Tibial artery (tissue), 4 donors: ENCODE results near the gene TXNL1.

Source experiments
- DNase-seq, 2 donors: peaks; one replicate each; pipeline ENCODE4 v3.0.0-alpha.2; 2019
- H3K27ac ChIP-seq, 2 donors: fragments of 200-600 bp; sonication (generic) in 1 of 2; 1 replicate in 1 of 2; 2 replicates in 1 of 2; pipeline ENCODE4 v1.5.1; 2018 to 2019; ENCODE audit warnings: mild to moderate bottlenecking in 1 of 2
- H3K27me3 ChIP-seq, 2 donors: fragments of 200-600 bp; sonication (generic) in 1 of 2; one replicate each; pipeline versions ENCODE4 v1.5.1 to v1.6.0; 2016 to 2019
- H3K36me3 ChIP-seq, 3 donors: fragments of 200-600 bp; sonication (generic) in 2 of 3; one replicate each; pipeline ENCODE4 v1.5.1; 2016 to 2019; ENCODE audit warnings: mild to moderate bottlenecking in 2 of 3
- H3K4me1 ChIP-seq, 4 donors: fragments of 200-600 bp; sonication (generic) in 2 of 4; 1 replicate in 3 of 4; 2 replicates in 1 of 4; pipeline ENCODE4 v1.5.1; 2016 to 2019
- H3K4me3 ChIP-seq, 2 donors: fragments of 200-600 bp; sonication (generic) in 1 of 2; 1 replicate in 1 of 2; 2 replicates in 1 of 2; pipeline ENCODE4 v1.5.1; 2018 to 2019; ENCODE audit warnings: mild to moderate bottlenecking in 2 of 2
- H3K9me3 ChIP-seq, 3 donors: fragments of 200-600 bp; sonication (generic) in 1 of 3; one replicate each; pipeline ENCODE4 v1.5.1; 2016 to 2019
- intact Hi-C: fragments of 100-400 bp; cut with DNase I; formaldehyde crosslinking; loops from one replicate; pipeline ENCODE4 v1.15.0; 2023; ENCODE audit warnings: low total_unique reads
- TF ChIP-seq, protein P1 (sequence below), 2 experiments: fragments of 200-600 bp in 1 of 2; fragments of 450-650 bp in 1 of 2; IDR thresholded peaks; one replicate each; pipeline ENCODE4 v1.5.1; 2017 to 2019; ENCODE audit warnings: antibody characterized with exemption in 2 of 2, mild to moderate bottlenecking in 1 of 2, moderate library complexity in 1 of 2

The TXNL1 gene

DNA sequence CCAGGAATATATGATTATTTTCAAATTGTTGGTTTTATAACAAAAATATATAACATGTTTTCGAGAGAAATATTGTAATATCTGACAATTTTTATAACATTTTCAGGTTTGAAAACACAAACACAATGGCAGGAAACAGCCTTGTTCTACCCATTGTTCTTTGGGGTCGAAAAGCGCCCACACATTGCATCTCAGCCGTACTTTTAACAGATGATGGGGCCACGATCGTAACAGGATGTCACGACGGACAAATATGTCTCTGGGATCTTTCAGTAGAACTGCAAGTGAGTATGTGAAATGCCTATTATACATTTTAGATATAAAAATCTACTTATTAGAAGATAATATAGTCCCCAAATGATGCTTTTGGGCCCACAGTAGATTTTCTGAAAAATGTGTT, 34.0 kb upstream of the TXNL1 start:
- Histone ChIP-seq H3K4me1 (no peaks in the 10 kb centered on the region), H3K9me3 (no peaks in the 10 kb centered on the region), H3K27ac (no peak overlapping the region), H3K4me3 (no peak overlapping the region), H3K36me3 (peaks cover 0 to 9% (median 6%) of the 10 kb centered on the region in 3 donors), H3K27me3 (no peaks in the 10 kb centered on the region)
- DNase-seq: no peak
- TF ChIP-seq, protein P1, sequence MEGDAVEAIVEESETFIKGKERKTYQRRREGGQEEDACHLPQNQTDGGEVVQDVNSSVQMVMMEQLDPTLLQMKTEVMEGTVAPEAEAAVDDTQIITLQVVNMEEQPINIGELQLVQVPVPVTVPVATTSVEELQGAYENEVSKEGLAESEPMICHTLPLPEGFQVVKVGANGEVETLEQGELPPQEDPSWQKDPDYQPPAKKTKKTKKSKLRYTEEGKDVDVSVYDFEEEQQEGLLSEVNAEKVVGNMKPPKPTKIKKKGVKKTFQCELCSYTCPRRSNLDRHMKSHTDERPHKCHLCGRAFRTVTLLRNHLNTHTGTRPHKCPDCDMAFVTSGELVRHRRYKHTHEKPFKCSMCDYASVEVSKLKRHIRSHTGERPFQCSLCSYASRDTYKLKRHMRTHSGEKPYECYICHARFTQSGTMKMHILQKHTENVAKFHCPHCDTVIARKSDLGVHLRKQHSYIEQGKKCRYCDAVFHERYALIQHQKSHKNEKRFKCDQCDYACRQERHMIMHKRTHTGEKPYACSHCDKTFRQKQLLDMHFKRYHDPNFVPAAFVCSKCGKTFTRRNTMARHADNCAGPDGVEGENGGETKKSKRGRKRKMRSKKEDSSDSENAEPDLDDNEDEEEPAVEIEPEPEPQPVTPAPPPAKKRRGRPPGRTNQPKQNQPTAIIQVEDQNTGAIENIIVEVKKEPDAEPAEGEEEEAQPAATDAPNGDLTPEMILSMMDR (IDR thresholded peaks at IDR 0.05): no peak
- intact Hi-C loops: no loop called here

DNA sequence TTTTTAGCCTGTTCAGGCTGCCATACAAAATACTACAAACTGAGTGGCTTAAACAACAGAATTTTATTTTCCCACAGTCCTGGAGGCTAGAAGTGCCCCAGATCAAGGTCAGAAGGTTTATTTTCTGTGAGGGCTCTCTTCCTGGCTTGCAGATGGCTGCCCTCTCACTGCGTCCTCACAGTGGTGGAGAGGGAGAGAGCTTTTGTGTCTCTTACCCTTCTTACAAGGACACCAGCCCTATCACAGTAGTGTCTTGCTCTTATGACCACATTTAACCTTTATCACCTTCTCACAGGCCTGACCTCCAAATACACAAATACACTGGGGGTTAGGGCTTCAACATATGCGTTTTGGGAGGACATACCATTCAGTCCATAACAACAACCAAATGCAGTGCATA, 24.5 kb upstream of the TXNL1 start:
- intact Hi-C loops: no loop called here
- DNase-seq: no peak
- Histone ChIP-seq H3K36me3 (no peaks in the 10 kb centered on the region), H3K27me3 (no peaks in the 10 kb centered on the region), H3K9me3 (no peaks in the 10 kb centered on the region), H3K4me3 (no peak overlapping the region), H3K4me1 (no peaks in the 10 kb centered on the region), H3K27ac (no peak overlapping the region)
- TF ChIP-seq, protein P1 (IDR thresholded peaks at IDR 0.05): no peak

DNA sequence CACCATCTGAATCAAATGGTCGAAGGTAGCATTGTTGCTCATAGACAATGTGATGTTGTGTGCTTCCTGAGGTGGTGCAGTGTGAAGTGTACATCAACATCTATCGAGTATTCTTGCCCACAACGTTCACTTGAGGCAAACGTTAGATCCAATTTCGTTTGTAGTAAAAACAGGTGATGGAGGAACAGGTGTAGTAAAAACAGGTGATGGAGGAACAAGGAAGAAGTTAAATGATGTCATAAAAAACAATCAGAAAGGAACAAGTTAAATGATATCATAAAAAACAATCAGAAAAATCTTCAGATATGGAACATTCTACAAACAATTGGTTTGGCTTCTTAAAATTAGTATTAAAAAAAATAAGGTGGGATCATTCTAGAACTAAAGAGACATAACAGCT, 24.1 kb upstream of the TXNL1 start:
- Histone ChIP-seq H3K9me3 (no peaks in the 10 kb centered on the region), H3K27ac (no peak overlapping the region), H3K36me3 (no peaks in the 10 kb centered on the region), H3K4me3 (no peak overlapping the region), H3K4me1 (no peaks in the 10 kb centered on the region), H3K27me3 (no peaks in the 10 kb centered on the region)
- DNase-seq: no peak
- TF ChIP-seq, protein P1 (IDR thresholded peaks at IDR 0.05): no peak
- intact Hi-C loops: no loop called here

DNA sequence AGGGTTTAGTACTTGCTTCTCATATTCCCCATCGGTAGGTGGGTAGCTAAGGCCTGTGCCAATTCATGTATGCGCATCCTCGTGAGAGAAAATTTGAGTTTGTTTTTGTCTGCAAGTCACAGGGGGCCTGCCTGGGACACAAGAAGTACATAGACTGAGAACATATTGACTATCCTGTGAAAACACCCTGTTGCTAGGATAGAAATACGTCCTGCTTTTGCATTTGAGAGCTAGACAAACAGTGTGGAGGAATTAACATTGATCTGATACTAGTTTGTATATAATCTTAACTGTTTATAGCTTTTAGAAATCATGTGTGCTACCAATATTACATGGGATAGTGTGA, 23.6 kb upstream of the TXNL1 start:
- H3K4me3 ChIP-seq: no peak overlapping the region
- no peaks in the 10 kb centered on the region for H3K9me3 ChIP-seq
- H3K27me3 ChIP-seq: no peaks in the 10 kb centered on the region
- H3K4me1 ChIP-seq: no peaks in the 10 kb centered on the region
- no peak overlapping the region for H3K27ac ChIP-seq
- TF ChIP-seq, protein P1 (IDR thresholded peaks at IDR 0.05): no peak
- no peak for DNase-seq
- no peaks in the 10 kb centered on the region for H3K36me3 ChIP-seq
- intact Hi-C loops: no loop called here

DNA sequence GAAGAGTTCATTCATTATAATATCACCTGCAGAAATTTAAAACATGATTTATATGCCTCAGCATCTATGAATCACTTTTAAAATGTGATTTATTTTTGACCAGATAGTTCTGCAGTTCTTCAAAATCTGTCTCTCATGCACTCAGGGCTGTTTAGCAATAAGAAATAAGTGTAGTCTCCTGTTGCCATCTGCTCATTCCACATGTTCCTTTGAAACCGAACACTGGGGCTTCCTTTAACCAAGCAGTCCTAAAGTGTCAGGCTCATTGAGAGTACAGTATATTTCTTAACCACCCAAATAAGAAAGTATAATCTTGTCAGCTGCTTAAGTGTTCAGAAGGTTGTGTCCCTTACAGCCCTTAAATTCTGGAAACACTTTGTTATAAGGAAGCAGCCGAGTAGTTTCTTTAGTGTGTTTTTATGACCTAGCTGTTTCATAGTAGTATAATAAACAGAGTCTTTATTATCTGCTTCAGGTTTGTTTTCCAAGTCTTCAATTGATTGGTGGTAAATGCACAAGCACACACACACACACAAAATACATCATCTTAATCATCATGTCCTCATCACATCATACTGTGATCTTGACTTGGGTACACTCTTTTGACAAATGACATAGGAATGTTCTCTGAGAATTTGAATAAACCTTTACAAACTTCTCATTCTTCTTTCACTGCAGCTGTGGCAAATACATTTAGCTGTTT, 23.1 kb upstream of the TXNL1 start:
- Histone ChIP-seq H3K9me3 (no peaks in the 10 kb centered on the region), H3K4me1 (no peaks in the 10 kb centered on the region), H3K4me3 (no peak overlapping the region), H3K27me3 (no peaks in the 10 kb centered on the region), H3K36me3 (no peaks in the 10 kb centered on the region), H3K27ac (no peak overlapping the region)
- intact Hi-C loops: no loop called here
- no peak for DNase-seq
- TF ChIP-seq, protein P1 (IDR thresholded peaks at IDR 0.05): no peak

DNA sequence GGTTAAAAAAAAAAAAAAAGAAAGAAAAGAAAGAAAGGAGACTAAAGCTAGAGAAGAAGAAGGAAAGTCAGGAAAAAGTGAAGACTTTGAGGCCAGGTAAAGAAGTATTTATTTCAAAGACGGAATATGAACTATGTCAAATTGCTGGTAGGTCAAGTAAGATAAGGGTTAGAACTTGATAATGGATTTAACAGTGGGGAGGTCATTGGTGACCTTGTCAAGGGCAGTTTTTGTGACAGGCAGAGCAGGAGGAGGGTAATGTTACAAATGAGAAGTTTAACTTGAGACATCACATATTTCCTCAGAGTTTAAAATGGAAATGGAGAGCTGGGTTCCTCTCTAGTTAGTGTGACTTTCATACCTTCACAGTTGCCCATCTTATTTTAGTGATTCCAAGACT, 22.3 kb upstream of the TXNL1 start:
- Histone ChIP-seq H3K9me3 (no peaks in the 10 kb centered on the region), H3K4me3 (no peak overlapping the region), H3K4me1 (no peaks in the 10 kb centered on the region), H3K27me3 (no peaks in the 10 kb centered on the region), H3K36me3 (no peaks in the 10 kb centered on the region), H3K27ac (no peak overlapping the region)
- no peak for DNase-seq
- TF ChIP-seq, protein P1 (IDR thresholded peaks at IDR 0.05): no peak
- intact Hi-C loops: no loop called here
